Activated CD4-positive, alpha-beta T cell treated with anti-CD3 and anti-CD28 coated beads for 1 hour (primary cell): ENCODE data around the gene FBXO8.
A peak's percentile ranks its signal among the peaks of the same experiment; 100 is the strongest.
"Not testable (repeated sequence)": the region's sequence is repeated elsewhere in the genome, so short reads cannot be mapped to it uniquely, and the experiment has no call there.

Experiments
- DNase-seq: peaks from one replicate; pipeline ENCODE4 v3.0.0-alpha.2; 2020

The FBXO8 gene

DNA sequence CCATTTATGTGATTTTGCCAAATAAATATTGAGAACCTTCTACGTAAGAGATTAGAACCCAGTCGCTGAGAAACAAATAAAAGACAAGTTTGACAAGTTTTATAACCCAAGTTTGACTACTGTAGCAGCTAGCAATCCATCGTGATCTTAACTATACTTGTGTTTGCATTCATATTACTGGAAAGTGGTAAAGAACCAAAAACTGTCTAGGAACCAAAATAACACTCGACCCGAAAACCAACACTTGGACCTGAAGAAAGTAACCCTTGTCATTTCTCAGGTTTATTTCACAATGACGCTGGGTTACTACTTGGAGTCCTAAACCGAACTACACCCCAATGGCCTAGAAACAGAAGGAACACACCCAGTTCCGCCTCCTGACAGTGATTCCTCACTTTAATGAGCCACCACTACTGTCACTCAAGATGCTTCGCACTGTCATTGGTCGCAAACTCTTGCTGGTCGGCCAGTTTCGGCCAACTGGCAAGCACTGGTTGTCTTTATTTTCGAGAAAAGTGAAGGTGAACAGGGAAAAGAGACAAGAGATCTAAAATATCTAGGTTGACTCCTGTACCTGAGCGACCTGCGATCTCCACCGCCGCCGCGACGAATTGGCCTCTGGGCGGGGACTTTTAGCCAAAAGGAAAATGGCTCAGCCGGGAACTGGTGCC lies 496 bp downstream of the FBXO8 start:
- DNase-seq = peak; percentile 59

DNA sequence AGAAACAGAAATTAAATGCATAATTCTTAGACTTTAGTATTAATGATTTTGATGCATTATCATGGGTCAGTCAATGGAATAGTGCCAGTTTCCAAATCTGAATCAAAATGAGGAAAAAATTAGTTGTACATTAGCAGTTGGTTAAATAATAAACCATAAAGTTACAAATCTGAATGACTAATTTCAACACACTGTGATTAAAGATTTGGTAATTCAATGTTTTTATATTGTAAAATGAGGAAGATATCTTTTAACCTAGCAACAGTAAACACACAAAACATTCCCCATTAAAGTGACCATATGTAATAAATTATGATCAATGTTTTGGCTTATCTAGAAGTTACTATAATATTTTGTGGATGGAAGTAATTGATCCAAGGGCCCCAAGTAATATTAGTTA lies 1.6 kb downstream of the FBXO8 start:
- DNase-seq = no peak

DNA sequence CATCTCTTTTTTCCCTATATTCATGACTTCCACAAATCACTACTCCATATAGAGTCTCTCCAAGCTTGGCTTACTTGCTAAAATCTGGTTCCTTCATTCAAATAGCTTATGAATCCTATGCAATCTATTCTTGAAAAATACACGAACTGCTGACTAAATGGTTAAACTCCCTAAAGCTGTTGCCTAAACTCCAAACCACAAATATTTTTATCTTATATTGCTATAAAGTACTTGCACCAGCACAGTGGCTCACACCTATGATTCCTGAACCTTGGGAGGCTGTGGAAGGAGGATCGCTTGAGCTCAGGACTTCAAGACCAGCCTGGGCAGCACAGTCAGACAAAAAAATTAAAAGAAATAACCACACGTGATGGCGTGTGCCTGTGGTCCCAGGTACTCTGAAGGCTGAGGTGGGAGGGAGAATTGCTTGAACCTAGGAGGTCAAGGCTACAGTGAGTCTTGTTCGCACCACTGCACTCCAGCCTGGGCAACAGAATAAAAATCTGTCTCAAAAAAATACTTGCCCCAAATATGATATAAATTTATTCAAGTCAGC lies 2.2 kb downstream of the FBXO8 start:
- DNase-seq = no peak

DNA sequence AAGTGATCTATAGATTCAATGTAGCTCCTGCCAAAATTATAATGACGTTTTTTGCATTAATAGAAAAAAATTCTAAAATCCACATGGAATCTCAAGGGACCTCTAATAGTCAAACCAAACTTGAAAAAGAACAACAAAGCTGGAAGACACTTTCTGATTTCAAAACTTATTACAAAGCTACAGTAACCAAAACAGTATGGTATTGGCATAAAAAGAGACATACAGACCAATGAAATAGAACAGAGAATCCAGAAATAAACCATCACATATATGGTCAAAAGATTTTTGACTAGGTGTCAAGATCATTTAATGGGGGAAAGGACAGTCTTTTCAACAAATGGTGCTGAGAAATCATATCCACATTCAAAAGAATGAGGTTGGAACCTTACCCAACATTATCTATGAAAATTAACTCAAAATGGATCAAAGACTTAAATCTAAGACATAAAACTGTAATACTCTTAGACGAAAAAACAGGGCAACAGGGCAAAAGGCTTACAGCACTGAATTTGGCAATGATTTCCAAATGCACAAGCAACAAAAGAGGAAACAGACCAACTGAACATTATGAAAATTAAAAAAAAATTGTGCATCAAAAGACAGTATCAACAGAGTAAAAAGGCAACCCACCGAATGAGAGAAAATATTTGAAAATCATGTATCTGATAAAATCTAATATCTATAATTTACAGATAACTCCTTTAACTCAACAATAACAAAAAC lies 3.9 kb downstream of the FBXO8 start:
- no peak for DNase-seq

DNA sequence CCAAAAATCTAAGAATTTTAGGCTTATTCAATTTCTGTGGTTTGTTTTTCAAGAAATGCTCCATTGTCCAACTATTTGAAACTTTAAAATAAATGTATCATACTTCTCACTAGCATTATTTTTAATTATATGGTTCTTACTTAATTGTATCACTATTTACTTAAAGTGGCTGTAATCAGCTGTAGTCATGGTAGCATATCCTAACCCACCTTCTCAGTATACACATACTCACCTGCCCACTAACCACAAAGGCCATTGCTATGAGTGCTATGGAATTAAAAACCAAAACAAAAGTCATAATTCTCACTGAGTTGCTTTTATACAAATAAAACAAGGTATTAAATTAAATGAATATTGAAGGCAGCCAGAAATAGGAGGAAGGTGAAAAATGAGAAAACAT lies 5.0 kb downstream of the FBXO8 start:
- no peak for DNase-seq

DNA sequence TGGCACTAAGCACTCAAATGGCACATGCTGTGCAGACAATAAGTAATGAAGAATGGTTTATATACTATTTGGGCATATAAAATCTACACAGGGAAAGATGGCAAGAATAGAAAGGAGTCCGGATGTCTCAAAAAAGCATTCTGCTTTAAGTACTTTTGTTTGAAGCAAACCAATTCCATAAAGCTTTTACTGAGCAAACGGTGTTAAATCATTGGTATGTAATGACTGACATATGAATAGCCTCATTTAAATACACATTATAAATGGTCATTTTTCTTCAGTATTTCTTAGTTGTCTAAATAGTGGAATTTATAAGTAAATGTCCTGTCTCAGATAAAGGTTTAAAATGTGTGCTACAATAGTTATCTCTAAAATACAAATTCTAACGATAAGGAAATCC lies 6.0 kb downstream of the FBXO8 start:
- DNase-seq = no peak

DNA sequence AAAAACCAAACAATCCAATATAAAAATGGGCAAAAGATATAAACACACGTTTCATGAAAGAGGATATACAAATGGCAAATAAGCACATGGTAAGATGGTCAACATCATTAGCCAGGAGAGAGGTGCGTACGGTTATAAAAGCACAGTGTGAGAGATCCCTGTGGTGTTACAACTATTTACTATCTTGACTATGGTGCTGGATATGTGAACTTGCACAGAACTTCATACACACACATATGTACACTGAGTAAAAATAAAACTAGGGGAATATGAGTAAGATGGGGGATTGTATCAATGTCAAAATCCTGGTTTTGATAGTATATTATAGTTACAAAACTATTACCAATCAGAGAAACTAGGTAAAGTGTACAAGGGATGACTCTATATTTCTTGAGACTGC lies 8.4 kb downstream of the FBXO8 start:
- DNase-seq = no peak

DNA sequence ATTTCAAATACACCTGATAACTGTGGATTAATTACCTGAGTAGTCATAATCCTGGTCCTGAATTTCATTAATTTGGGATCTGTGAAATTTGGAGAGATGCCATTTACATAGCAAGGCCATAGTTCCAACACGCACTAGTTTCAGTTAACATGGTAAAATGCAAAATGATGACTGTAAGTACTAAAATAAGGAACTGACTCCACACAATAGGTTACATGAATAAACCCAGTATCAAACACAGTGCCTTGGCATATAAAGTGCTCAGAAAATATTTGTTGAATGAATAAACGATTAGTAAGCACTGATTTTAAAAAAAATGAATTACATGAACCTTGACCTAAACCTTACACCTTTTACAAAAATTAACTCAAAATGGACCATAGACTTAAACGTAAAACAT lies 9.0 kb downstream of the FBXO8 start:
- no peak for DNase-seq

DNA sequence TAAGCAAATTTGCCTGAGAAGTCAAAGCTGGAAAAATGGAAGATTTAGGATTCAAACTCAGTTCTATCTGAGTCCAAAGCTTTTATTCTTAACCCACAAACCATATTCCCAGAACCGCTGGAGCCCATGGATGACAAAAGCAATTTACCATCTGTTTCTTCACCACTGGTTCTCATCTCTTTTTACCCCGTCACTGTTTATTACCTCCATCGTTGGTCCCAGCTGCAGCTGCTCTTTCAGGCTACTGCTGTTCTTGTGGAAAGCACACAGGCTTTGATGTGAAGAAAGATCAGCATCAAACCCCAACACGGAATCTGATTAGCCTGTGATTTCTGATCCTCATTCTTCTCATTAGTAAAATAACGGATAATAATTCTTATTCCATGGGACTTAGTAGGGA lies 9.5 kb downstream of the FBXO8 start:
- no peak for DNase-seq

DNA sequence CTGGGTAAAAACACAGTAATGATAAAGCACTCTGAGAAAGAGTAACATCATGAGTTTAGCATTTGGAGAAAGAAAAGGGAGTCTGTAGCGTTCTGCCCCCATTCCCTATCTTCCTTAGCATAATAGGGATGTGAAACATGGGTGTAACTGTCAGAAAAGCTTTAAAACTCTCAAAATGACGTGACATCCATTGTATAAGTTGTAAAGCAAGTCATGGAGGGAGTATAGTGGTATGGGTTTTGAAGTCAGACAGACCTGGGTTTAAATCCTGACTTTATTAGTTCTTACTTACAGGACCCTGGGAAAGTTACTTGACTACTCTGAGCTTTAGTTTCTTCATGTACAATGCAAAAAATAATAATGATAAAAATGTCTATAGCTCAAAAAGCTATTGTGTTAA lies 17.1 kb downstream of the FBXO8 start:
- DNase-seq = no peak

DNA sequence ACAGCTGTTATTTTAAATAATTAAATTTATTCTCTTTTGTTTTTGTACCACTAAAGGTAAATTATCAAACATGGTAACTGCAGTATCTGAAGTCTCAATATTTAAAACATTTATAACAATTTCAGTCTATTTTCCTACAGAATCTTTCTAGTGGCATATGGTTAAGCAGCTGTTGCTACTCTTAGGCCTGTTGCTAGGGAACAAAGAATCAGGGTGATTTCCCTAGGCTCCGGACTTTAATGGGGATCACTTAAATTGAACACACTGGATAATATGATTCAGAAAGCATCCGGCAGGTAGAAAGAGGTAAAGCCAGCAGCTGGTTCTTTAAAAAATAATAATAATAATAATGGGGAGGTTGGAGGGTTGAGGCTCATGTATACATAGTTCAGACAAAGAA lies 17.6 kb downstream of the FBXO8 start:
- DNase-seq = no peak

DNA sequence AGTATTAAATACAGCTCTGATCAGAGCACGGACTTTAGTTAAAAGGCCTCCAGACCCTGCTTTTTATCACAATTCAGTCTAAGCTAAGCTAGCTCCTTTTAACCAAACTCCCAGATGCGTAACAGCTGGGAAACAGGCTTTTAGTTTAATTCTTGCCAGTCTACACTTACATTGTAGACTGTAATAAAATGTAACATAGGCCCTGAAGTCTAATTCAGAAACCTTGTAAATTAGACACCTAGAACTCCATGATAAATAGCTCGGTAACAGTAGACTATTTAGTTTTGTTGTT lies 20.1 kb downstream of the FBXO8 start:
- no peak for DNase-seq

DNA sequence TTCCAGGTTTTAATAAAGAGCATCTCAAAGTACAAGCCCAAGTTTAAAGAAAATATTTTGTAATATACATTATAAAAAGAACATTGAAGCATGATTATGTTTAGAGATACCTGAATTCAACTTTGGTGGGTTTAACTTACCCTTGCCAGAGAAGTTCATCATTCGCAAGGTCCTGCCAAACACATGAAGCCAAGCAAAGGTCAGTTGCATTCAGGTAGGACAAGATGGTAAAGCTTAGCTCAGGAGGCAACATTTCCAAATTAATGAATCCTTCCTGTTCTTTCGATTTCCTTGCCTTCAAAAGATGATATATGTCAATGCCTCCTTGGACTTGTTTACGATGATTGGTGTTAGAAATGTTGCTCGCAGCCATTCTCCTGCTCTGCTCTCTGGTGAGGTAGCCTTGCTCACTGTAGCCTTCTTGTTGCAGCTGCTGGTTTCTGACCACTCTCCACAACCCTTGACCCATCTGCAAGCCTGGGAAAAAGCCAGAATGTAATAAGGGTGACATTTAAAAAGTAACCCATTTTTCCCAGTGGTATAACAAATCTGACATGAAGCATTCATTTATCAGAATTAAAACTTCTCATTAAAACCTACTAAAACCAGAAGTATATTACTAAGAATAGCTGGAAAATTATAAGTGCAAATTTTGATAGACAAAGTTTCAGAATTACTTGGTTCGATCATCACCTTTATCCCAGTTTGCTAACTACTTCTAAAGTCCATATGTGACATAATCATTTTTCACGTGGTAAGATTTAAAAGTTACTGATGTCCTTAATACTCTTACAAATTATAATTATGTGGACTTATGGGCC lies 20.6 kb downstream of the FBXO8 start:
- DNase-seq = no peak

DNA sequence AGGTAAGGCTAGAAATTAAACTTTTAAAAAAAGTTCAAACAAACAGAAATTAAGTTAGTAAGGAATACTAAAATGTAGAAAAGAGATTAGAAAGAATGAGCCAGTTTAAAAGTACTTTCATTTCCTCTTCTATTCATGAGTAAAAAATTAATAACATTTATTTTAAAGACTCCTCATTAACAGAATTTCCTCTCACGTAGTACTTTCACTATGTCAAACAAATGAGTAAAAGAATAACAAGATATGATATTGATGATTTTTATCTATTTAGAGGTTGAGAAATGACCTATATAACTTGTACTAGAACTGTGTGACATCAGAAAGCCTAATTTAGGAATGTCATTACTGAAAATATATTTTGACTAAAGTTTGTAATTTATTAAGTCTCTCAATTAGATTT lies 22.0 kb downstream of the FBXO8 start:
- DNase-seq = not testable (repeated sequence)

DNA sequence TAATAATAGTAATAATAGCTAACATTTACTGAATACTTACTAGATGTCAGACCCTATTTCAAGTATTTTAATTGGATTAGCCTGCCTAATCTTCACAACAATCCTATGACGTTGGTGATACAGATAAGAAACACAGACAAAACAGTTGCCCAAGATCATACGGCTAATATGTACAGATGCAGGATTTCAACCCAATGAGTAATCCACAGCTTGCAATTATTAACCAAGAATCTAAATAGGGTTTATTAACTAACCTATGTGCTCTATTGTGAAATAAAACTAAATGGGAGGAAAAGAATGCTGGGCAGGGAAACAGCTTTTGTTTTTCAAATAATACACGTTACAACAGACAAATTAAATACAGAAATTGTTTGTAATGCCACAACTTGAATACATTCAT lies 23.4 kb downstream of the FBXO8 start:
- DNase-seq = no peak

DNA sequence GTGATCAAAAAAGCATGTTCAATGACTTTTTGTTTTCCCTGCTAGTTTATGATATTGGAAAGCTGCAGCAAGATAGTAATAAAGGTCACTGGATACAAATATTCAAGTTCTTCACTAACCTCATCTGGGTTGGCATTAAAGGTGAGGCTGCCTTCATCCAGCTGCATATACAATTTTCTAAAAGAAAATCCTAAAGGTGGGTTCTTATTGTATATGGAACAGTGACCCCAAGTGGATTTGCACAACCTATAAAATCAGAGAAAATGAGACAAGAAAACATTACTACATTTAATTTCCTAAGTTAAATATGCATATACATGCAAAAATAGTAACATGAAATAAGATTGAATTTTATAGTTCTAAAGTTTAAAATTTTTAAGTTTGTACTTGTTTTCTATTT lies 23.9 kb downstream of the FBXO8 start:
- DNase-seq = no peak

DNA sequence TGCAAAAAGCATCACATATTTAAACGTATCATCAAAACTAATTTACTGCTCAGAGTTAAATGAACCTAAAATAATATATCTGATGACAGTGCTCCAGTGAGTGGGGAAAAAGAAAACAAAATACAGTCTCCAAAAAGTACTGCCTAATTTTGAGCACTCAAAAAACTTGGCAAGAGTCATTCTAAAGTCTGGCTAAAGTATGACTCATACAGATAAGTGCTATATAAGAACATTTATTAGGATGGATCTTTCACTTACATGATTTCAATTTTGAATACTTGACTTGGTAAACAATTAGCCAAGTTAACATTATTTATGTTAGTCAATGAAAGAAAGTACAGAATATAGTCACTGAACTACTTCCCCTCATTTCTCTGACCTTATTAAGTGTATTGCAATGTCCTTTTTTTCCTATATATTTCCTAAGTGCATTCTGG lies 27.2 kb downstream of the FBXO8 start:
- no peak for DNase-seq

DNA sequence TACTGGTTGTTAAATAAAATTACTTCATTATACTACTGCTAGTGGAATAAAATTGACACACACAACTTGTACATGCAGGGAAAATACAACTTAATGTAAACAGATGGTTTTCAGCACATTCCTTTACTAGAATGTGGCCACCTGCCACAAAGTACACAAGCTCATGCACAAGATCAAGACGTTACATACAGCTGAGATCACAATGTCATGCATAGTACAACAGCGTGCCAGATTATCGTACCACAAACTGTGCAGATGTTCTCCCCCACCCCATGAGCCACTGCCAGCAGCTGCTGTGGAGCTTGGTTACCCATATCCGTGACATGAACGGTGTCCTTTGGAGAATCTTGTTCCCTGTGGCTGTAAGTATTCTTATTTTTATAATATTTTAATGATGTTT lies 27.7 kb downstream of the FBXO8 start:
- DNase-seq = no peak

DNA sequence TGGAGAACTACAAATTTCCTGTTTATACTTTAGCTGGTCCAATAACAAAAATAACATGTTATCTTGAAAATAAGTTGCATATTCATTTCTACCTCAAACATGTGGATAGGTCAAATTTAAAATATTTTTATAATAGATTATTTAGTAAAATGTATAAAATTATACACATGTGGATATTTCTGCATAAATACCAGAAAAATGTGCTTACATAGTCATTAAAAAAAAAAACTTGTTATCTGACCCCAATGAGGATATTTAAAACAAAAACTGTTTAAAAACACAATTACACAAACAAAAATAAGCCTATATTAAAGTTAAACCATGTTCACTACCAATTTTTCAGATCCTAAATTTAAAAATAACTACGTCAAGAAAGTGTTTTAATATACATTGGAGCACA lies 28.1 kb downstream of the FBXO8 start:
- no peak for DNase-seq

DNA sequence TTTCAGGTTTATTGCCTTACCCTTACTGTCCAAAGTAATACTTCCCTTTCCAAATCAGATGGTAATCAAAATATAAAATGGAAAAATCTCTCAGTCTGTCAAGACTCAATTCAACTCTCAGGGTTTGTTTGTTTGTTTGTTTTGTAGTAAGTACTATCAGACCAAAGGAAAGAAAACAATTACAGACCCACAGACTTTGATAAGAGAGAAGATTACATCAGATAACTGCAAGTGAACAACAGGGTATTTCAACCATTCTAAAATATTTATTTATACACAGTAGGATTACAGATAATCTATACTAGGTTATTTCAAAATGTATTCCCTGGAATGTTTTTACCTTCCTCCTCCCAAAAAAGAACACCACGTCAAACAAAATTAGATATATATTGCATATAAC lies 28.9 kb downstream of the FBXO8 start:
- DNase-seq = no peak

DNA sequence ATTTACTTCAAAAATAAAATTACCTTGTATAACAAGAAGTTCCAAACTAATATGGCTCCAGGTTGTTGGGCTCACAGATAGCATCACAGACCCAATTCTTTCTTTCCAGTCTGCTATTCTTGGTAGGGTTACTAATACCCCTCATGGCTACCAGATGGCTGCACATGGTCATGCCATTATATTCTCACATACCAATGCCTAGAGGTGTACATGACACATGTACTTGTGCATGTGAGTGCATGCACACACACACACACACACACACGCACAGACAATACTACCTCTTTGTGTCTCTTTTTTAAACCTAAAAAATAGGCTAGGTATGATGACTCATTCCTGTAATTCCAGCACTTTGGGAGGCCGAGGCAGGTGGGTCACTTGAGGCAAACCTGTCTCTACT lies 31.1 kb downstream of the FBXO8 start:
- no peak for DNase-seq

DNA sequence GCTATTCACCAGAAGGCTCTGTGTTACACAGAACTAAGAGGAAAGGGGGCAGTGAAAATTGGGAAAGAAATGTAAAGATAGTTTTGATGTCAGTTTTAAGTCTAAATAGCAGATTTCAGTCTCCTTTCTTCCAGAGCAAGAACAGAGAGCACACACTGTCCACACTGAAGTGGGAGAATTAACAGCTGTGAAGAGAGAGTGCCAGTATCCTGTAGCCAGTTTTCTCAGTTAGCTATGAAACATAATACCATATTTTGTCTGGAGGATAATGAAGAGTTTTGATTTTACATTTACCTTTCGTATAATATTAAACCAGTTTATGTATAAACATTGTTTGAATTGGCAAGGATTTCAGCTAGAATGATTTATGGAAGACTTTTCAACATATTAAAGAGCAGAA lies 35.1 kb downstream of the FBXO8 start:
- no peak for DNase-seq

DNA sequence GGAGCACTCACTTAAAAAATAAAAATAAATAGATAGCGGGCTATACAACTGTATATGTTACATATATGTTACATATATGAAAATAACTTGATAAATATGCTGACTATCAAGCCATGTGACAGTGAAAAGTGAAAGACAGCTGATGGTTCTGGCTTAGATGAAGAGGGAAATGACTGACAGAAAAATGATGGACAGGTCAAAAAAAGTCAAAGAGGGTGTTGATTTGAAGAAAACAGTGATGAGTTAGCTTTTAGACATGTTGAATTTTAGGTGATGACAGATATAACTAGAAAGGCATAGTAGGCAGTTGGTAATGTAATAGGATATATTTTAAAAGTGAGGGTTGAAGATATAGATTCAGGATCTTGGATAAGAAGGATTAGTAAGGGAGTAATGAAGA lies 37.8 kb downstream of the FBXO8 start:
- no peak for DNase-seq

DNA sequence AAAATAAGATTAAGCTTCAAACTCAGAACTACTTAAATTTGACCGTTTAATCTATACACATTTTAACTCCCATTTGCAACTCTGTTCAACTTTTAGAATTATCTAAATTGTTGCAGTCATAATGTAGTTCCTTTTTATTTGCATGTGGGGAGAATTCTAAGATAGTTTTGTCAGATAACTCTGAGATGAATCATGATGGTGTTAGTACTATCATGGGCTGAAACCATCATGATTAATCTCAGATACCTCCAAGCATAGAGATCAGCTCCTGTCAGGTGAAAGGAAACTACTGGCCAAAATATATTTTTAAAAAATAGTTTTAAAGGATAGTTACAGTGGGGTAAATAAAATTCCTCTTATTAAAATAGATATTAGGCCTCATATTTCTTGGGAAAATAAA lies 39.0 kb downstream of the FBXO8 start:
- DNase-seq = no peak
